GM18867 (cell line): Measurements from ENCODE around the gene MGAT5.

Source experiments
- ATAC-seq: cut with Tn5 transposase; IDR thresholded peaks from one replicate; pipeline ENCODE4 v1.9.1; 2021; ENCODE audit warnings: mild to moderate bottlenecking, moderate library complexity; ENCODE audit not compliant: unreplicated experiment

The MGAT5 gene

GRCh38 chr2:134360745-134361487 lies 107.0 kb downstream of the MGAT5 start:
- no peak for ATAC-seq

- no peak for ATAC-seq
Observed at GRCh38 chr2:134361648-134362047, 107.8 kb downstream of the MGAT5 start.

GRCh38 chr2:134362152-134362668 lies 108.3 kb downstream of the MGAT5 start:
- ATAC-seq = no peak

- ATAC-seq = no peak
Observed at GRCh38 chr2:134362740-134363139, 108.9 kb downstream of the MGAT5 start.

- ATAC-seq = no peak
Observed at GRCh38 chr2:134365356-134365755, 111.5 kb downstream of the MGAT5 start.

GRCh38 chr2:134366359-134366758 lies 112.5 kb downstream of the MGAT5 start:
- no peak for ATAC-seq

GRCh38 chr2:134367213-134367612 lies 113.3 kb downstream of the MGAT5 start:
- ATAC-seq = no peak

GRCh38 chr2:134368009-134368817 lies 114.3 kb downstream of the MGAT5 start:
- ATAC-seq = no peak

- ATAC-seq = no peak
Observed at GRCh38 chr2:134369220-134369902, 115.5 kb downstream of the MGAT5 start.

- no peak for ATAC-seq
Observed at GRCh38 chr2:134370655-134371445, 117.0 kb downstream of the MGAT5 start.

- no peak for ATAC-seq
Observed at GRCh38 chr2:134372141-134372540, 118.3 kb downstream of the MGAT5 start.

- ATAC-seq = no peak
Observed at GRCh38 chr2:134372611-134373131, 118.8 kb downstream of the MGAT5 start.

GRCh38 chr2:134375935-134376334 lies 122.1 kb downstream of the MGAT5 start:
- no peak for ATAC-seq

GRCh38 chr2:134377730-134378129 lies 123.9 kb downstream of the MGAT5 start:
- no peak for ATAC-seq

- ATAC-seq = no peak
Observed at GRCh38 chr2:134379293-134379692, 125.4 kb downstream of the MGAT5 start.

- ATAC-seq = no peak
Observed at GRCh38 chr2:134379722-134380121, 125.8 kb downstream of the MGAT5 start.

GRCh38 chr2:134381141-134381540 lies 127.3 kb downstream of the MGAT5 start:
- ATAC-seq = no peak

GRCh38 chr2:134384131-134384530 lies 130.3 kb downstream of the MGAT5 start:
- no peak for ATAC-seq

GRCh38 chr2:134385195-134385594 lies 131.3 kb downstream of the MGAT5 start:
- ATAC-seq = no peak

GRCh38 chr2:134386310-134386709 lies 132.4 kb downstream of the MGAT5 start:
- no peak for ATAC-seq
